Stimulated activated CD4-positive, alpha-beta T cell treated with anti-CD3 and anti-CD28 coated beads, Interleukin-4, amount 100 ng/mL, for 4 hours (primary cell): ENCODE data around the gene CTNNA3.

Experiments
- DNase-seq, 2 experiments: peaks; one replicate each; pipeline ENCODE4 v3.0.0-alpha.2; 2020

CTNNA3 gene

DNA sequence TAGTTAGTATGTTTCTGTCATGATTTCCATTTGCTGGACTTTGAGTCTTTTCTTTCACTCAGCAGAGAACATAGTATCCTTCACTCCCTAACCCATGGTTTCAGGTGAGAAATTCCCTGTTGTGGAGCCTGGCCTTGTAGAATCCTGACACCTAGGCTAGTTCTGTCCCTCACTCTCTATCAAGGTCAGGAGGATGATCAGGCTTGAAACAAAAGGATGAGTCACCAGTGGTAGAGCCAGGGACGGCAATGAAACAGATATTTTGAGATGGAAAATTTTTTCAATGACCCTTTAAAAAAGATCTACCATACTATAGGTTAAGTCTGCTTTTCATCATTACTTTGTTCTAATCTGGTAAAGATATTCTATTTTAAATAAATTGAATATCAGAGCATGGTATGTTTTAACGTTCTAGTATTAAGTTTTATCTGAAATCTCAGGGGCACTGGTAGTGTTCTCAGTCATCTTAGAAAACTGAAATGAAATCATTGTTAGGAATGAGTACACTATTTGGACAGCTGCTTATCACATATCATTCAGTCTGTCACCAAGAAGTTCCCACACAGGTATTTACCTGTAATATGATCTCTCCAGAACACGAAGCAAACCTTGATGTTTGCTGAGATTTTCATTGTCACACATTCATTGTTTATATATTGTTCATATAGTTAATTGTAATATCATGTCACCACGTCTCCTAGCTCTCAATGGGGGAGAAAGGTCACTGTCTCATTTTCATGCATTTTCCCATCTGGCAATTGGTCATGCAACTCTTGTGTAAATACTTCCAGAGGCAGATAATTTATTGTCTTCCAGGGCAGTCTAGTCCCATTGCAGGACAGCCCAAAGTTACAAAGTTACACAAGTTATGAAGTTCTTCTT lies 1070.0 kb downstream of the CTNNA3 start:
- no peak for DNase-seq

DNA sequence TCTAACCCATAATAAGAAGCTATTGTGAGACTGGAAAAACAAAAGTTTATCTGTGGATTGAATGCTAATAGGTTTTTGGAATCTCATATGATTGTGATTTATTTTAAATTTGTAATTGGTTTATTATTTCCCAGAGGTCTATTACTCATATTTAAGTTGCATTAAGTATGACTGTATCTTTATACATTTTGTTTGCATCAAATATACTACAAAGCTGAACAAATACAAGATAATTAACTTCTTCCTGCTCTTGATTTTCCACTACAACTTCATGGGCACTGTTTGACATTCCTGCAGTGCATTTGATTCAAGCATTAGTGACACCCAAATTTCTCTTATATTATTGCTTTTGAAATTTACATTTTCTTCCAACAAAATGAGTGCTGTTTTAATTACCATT lies 1073.9 kb downstream of the CTNNA3 start:
- DNase-seq: no peak

DNA sequence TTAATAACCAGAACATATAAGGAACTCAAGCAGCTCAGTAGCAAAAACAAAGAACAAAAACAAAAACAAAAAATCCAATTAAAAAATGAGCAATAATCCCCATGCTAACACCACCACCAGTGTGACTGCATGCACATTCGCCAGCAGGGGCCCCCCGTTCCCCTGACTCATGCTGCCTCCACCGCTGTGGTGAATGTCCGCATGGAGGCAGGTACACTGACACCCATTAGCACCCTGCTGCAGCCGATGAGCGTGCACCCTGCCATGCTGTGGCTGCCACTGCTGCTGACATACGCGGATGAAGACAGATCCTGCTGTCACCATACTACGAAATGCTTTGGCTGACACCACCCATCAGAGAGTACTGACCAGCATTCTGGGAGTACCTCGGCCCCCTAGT lies 1091.8 kb downstream of the CTNNA3 start:
- no peak for DNase-seq

DNA sequence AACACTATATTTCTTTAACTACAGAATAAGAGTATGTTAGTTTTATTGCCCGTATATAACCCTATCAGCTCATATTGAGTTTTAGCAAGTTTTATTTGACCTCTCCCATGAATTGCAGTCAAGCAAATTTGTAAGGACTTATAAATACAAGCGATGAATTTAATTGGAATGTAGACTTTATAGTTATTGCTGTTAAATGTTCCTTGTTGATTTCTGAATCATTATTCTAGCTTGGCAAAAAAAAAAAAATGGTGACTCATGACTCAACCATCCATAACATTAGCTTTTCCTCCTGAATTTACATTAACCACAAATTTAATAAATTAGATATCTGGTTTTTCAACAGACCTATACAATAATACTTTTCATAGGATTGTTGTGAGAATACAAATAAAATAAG lies 1104.1 kb downstream of the CTNNA3 start:
- no peak for DNase-seq

DNA sequence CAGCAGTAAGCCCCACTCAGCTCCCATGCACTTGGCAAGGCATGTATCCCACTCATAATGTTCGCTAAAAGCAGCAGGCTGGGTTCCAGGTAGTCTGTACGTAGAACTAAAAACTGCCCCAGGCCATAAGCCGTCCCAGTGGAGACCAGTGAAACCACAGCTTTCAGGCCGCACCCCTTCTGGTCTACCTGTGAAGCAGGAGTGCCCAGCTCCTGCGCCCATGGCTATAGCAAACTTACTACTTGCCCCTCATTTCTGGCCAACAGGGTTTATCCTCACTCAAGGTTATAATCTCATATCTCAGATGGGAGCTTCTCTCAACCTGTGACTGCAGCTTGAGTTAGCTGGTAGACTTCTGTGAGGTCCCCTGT lies 1108.3 kb downstream of the CTNNA3 start:
- DNase-seq: no peak

DNA sequence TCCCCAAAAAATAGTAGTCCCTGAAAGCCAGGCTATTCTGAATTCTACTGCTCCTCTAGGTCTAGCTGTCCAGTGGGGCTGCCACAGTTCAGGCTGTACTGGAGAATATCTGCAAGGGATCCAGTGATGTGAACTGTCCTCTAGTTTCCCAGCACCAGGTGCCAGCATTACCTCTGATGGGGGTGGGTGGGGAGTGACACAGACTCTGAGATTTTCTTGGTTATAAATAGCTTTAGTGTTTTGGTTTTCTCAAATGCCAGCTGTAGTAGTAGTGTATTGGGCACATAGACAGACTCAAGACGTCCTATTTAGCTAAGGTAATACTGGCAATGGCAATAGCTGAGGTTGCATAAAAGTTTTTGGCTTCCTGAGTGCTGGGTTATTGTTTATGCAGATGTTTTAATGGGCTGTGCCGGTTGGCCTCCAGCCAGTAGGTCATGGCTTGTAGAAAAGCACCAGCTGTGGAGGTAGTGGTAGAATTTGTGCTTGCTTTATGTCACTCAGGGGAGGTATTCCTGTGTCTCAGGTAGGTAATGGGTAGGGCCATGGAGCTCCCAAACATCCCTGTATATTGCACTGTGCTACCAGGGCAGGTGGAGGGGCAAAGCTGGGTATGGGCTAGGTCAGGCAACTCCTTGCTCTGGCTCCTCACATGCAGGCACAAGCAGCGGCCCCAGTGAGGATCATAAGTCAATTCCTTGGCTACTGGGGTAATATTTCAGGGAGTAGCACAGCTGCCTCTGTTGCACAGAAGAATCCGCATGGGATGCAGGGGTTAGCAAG lies 1108.9 kb downstream of the CTNNA3 start:
- DNase-seq: no peak

DNA sequence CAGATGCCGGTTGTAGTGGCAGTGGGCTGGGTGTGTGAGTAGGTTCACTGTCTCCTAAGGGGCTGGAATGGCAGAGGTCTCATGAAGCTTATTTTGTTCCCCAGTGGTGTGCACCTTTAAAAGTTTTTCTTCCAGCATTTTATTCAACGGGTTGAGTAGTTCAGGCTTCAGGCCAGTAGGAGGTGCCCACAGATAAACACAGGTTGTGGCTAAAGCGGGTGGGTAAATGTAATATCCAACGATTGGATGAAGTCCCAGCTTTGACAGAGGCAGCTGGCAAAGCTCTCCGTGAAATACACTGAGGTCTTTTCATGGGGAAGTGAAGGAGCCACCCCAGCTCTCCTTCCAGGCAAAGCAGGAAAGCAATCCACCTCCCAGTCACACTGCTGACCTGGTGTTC lies 1109.9 kb downstream of the CTNNA3 start:
- no peak for DNase-seq

DNA sequence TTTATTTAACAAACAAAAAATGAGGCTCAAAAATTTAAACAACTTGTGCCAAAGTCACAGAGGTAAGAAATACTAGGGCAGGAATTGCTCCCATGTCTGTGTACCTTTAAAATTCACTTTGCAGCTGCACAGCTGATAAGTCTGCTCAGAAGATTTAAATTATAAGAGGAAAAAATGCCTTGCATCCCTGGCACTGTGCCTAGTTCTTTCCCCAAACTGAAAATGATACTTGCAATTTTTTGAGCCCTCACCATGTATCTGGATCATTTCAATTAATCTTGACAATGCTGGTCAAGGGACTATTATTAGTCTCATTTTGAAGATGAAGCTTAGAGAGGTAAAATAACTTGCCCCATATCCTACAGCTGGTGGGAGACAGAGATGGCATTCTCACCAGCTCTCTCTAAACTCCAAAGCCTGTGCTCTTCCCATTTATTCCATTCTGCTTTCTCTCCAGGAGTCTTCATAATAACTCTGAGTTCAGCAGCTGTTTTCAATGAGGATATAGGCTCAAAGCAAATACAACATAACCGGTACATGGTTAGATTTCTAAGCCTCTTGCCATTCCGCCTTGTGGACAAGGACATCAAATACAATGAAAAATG lies 1120.6 kb downstream of the CTNNA3 start:
- DNase-seq: no peak

DNA sequence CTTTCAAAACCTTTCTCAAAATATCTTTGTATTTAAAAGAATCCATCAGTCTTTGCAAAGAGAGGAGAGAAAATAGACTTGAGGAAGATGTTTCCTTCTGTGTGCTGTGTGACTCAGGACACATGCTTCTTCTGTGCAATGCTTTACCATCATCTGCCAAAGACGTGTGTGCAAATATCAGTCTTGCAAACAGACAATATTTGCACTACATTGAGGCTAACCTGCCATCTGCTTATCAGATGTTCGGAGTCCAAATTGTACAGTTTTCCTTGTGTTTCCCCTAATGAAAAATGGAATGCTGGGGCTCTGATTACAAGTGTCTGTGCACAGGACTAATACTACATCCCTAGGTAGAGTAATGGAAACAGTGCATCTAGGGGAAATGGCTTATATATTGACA lies 1123.3 kb downstream of the CTNNA3 start:
- DNase-seq: no peak

DNA sequence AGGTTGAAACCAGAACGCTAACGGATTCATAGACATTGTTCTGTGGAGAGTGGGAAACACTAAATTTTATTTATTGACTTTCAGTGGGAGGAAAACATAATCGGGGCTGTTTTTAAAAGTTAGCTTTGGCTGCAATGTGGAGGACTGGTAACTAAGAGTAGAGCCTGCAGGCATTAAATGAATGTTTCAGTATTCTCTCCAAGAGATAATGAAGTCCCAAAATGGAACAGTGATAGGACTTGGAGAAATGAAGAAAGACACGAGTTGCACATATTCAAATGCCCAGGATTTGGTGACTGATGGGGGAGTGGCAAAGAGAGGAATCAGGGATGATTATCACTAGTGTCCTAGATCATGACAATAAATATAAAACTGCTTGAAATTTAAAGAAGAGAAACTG lies 1130.0 kb downstream of the CTNNA3 start:
- DNase-seq: no peak

DNA sequence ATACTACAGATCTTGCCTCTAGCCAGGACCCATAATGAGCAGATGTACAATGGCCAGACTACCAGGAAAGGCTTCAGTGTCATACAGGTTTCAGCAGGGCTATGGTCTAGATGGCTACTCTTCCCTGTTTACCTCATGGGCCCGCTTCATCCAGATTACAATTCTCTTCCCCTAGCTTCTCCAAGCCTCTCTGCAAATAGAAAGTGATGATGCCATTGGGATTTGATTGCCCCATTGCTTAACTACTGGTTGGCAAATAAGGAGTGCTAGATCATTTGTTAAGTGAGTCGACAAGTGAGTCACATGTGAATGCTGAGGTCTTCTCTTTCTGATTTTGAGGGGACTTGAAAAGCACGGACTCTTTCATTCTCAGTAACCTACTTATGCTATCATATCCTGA lies 1131.7 kb downstream of the CTNNA3 start:
- DNase-seq: no peak

DNA sequence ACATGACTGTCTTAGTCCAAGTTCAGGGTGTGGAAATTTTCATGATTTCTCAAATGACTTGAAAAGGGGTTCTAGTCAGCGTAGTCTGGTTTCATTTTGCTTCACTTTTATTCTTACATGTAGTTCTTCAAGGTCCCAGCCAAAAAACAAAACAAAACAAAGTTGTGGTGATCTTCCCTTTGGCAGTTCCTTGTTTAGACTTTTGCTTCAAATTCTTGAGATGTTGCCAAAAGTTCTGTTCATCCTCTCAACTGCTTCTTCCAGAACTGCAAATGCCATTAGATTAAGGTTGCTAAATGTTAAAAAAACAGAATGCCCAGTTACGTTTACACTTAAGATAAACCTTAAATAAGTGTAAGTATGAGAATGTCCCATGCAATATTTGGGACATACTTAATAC lies 1140.9 kb downstream of the CTNNA3 start:
- no peak for DNase-seq

DNA sequence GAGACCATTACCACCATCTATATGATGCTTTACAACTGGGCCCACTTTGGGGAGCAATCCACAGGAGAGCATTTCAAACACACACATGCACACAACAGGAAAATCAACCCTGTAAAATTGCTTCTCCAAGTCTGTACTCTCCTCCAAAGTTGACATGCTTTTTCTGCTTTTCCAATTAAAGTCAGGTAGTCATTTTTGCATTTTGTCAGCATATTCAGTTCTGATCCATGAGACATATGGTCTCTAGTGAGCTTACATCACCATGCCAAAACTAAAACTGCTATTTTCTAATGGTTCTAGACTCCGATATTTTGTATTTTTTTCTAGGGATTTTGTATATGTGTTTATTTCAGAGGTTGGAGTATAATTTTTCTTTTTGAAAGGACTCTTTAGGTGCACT lies 1143.7 kb downstream of the CTNNA3 start:
- no peak for DNase-seq

DNA sequence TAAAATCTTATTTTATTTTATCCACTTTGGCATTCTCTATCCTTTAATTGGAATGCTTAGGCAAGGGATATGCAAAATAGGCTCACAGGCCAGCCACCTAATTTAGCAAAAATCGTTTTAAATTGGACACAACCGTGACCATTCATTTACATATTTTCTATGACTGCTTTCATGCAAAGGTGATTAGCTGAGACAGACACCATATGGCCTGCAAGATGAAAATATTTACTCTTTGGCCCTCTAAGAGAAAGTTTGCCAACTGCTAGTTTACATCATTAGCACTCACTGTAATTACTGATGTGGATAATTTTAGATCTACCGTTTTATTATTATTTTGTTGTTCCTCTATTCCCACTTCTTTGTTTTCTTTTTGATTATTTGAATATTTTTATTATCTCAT lies 1145.6 kb downstream of the CTNNA3 start:
- no peak for DNase-seq

DNA sequence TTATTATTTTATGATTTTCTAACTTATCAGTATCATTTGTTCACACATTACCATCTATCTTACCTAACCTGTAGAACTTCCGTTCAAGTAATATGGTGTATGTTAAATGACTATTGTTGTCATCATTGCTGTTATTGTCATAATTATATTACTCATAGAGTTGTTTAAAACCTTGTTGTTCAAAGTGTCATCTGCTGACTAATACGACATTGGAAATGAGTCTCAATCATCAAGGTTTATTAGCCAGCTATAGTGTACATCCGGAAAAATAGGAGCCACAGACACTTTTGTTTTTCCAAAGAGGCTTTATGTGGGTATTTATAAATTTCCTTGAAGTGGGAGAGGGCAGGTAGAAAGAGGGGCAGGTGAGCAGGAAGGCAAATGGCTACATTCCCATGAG lies 1157.1 kb downstream of the CTNNA3 start:
- no peak for DNase-seq

DNA sequence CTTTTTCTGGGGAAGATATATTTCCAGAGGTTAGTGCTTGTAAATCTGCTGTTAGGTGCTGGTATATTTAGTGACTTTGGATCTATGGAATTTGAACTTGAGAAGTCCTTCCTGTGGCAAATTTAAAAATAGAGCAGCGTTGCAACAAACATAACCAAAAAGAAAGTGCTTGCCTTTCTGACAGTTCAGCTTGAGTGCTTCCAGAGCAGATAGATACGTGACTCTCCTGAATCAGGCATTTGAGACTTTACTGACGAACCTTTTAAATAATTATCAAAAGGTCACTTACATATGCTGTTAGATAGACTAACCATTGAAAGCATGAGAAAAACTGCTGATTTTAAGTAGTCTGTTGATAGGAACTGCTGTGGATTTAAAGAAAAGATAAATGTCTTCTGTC lies 1157.6 kb downstream of the CTNNA3 start:
- DNase-seq: no peak

DNA sequence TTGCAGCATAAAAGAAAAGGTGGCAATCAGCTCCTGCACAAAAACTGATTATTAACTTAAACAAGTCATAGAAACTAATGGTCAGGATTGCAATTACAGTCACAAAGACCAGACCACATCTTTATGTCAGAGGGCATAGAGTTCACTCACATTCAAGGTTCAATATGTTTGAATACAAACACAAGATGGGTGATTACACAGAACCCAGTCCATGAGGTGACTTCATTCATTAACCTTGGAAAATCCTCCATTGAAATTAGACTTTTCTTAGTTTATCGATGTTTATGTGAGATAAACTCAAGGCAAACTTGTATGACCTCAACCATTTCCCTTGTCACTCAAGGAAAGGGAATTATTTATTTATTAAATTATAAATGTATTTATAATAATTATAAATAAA lies 1158.8 kb downstream of the CTNNA3 start:
- DNase-seq: no peak

DNA sequence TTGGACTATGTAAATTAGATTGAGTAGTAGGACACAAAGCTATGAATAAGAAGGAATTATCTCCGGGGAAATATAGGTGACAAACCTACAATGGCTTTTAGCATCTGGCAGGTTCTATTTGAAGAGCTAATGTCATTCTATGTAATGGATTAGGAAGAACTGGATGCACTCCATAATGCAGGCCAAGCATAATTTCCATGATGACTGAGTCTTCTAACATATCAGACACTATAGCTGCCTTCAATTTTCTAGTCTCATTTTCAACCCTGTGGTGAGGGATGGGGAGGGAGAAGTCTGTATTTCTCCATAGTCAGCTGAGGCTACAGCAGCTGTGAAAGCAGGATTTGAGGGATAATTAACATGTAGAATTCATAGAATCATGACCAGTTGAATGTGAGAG lies 1160.6 kb downstream of the CTNNA3 start:
- DNase-seq: no peak

DNA sequence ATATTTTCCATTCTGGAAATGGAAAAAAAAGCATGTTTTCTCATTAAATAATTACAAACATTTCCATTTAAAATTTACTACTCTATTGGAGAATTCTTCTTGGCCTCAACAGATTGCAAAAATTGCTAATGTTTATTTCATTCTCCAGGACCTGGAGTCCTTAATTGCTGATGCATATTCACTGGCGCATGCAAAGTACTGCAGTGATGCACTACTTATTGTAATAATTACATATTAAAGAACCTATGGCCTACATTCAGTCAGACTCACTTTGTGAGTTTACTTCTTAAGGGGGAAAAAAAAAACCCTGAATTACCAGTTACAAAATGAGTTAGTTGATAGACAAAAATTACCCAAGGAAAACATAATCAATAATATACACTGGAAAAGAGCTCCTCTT lies 1161.1 kb downstream of the CTNNA3 start:
- no peak for DNase-seq

DNA sequence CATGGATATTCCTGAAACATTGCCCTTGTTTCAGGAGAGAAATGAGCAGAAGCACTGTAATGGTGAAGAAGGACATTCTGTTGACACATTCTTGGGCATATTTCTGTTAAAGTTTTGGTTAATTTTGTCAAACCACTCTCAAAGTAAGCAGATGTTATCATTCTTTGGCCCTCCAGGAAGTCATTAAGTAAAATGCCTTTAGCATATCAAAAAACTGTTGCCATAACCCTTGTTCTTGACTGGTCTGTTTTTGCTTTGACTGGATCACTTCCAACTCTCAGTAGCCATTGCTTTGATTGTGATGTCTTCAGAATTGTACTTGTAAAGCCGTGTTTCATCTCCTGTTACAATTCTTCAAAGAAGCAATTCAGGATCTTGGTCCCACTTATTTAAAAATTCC lies 1174.5 kb downstream of the CTNNA3 start:
- DNase-seq: no peak

DNA sequence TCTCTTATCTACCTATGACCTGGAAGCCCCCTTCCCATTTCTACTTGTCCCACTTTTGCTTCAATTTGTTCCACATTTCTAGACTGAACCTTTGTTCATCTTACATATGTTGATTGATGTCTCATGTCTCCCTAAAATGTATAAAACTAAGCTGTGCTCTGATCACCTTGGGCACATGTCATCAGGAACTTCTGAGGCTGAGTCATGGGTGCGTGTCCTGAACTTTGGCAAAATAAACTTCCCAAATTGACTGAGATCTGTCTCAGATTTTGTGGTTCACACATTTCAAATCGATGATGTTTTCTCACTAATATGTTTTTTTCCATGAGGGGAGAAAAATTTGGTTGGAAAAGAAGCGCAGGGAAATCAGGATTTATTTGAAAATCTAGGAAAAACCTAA lies 1176.4 kb downstream of the CTNNA3 start:
- DNase-seq: no peak

DNA sequence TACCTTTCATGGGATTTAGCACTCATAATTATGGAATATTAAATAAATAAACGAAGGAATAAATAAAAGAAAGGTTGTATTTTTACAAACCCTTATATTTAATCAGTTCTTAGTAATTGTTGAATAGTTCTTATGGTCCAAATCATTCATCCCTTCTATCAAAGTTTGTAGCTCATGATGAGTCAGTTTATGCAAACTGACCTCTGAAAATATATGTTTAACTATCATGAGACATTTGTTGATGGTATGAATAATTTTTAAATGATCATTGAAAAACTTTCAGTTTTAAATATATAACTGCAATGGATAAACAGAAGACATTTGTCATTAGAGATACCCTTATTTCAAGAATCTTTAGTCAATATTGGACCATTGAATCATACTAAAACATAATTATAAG lies 1181.3 kb downstream of the CTNNA3 start:
- DNase-seq: no peak

DNA sequence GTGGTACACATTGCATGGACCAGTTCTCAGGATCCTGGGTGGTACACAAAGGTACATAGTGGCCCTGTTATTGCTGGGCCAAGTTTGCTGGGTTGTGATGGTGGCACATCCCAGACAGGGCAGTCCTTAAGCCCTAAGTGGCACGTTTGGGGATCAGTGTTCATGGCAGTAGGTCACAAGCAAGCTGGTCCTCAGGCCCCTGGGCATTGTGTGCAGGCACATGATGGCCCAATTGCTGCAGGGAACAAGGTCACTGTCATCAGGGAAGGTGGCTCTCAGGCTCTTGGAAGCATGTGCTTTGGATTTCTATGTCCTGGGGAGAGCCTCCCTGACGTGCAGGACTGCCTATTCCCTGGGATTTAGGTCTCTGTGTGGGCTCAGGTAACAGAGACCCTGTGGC lies 1182.5 kb downstream of the CTNNA3 start:
- DNase-seq: no peak

DNA sequence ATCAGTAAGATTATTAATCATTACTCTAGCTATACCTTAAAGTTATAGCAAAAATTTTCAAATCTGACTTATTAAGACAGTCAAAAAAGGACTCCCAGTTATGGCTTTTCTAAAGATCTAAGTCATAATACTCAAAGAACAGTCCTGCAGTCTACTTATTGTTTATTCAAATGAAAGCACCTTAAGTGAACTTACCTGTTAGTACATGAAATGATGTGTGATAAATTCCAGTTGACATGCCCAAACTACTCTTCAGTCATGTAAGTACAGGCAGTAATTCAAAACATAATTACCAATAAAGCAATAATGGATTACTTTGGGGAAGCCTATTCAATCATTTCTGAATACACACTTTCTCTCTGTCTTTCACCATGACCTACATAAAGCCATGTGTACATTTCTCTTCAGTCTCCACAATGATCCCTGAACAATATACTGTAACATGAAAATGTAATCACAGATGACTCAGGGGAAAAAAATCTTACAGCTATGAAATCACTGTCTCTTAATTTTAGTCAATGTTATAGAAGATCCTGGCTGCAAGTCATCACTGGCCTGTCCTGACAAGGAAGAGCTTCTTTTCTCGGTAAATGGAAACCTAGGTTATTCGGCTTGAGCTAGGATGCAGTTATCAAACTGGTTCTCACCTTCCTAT lies 1190.9 kb downstream of the CTNNA3 start:
- DNase-seq: no peak
